GM18517 (cell line): ENCODE results near the gene CEP41.
"Not testable (repeated sequence)": the region's sequence is repeated elsewhere in the genome, so short reads cannot be mapped to it uniquely, and the experiment has no call there.

Experiments
- ATAC-seq: cut with Tn5 transposase; IDR thresholded peaks from one replicate; pipeline ENCODE4 v1.9.1; 2021; ENCODE audit warnings: mild to moderate bottlenecking, moderate library complexity; ENCODE audit not compliant: unreplicated experiment

Gene CEP41

GRCh38 chr7:130393101-130393561 is 47.7 kb downstream of the CEP41 start:
- no peak for ATAC-seq

- no peak for ATAC-seq
Measured at GRCh38 chr7:130390486-130390885, 50.3 kb downstream of the CEP41 start.

GRCh38 chr7:130388671-130389070 is 52.1 kb downstream of the CEP41 start:
- ATAC-seq = no peak

GRCh38 chr7:130387628-130388403 is 53.0 kb downstream of the CEP41 start:
- ATAC-seq = no peak

GRCh38 chr7:130387306-130387627 is 53.5 kb downstream of the CEP41 start:
- no peak for ATAC-seq

- ATAC-seq = no peak
Measured at GRCh38 chr7:130386876-130387275, 53.9 kb downstream of the CEP41 start.

GRCh38 chr7:130385600-130386066 is 55.2 kb downstream of the CEP41 start:
- ATAC-seq = no peak

GRCh38 chr7:130384841-130385599 is 55.8 kb downstream of the CEP41 start:
- ATAC-seq = no peak

GRCh38 chr7:130384371-130384801 is 56.4 kb downstream of the CEP41 start:
- no peak for ATAC-seq

GRCh38 chr7:130383187-130383980 is 57.4 kb downstream of the CEP41 start:
- no peak for ATAC-seq

GRCh38 chr7:130381468-130382312 is 59.1 kb downstream of the CEP41 start:
- ATAC-seq = no peak

GRCh38 chr7:130380861-130381455 is 59.9 kb downstream of the CEP41 start:
- ATAC-seq = no peak

- no peak for ATAC-seq
Measured at GRCh38 chr7:130379921-130380860, 60.6 kb downstream of the CEP41 start, which contains the start of gene CPA1. TSS of gene CPA1 (plus strand) at chr7:130380494. CDS start at chr7:130380521, 27 bp downstream.

GRCh38 chr7:130379532-130379920 is 61.3 kb downstream of the CEP41 start:
- ATAC-seq = no peak

GRCh38 chr7:130379019-130379418 is 61.8 kb downstream of the CEP41 start:
- ATAC-seq = no peak

GRCh38 chr7:130377178-130377577 is 63.6 kb downstream of the CEP41 start:
- no peak for ATAC-seq

- not testable (repeated sequence) for ATAC-seq
Measured at GRCh38 chr7:130376461-130376860, 64.4 kb downstream of the CEP41 start.

GRCh38 chr7:130374507-130374906 is 66.3 kb downstream of the CEP41 start:
- no peak for ATAC-seq
